Measurements from ENCODE around the gene CAMK2A.

Gene CAMK2A

DNA sequence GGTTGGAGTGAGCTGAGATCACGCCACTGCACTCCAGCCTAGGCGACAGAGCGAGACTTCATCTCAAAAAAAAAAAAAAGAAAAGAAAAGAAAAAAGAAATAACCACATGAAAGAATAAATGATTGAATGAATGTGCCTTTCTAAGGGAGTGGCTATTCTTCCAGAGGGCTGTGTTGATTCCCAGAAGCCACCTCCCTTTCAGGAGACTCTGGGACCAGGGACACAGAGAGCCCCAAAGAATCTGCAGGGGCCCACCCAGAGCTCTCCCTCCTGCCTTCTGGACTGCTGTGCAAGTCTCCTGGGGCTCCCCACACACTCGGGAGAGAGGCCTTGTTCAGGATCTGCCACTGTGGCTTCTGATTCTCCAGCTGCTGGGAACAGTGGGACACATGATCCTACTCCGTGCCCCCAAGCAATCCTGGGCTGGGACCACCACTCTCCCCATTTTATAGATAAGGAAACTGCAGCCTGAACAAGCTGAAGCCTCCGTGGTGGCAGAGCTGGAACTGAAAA is 23.6 kb downstream of the CAMK2A start:
- DNase-seq (ENCODE audit: low read depth), result no peak
- H3K4me3 ChIP-seq (ENCODE audit: low read depth, low read length), result no peak overlapping the region
- in situ Hi-C loops (cut with HindIII; ENCODE audit: low sequenced_read_pairs), result no loop called here
- TF ChIP-seq, protein P1, sequence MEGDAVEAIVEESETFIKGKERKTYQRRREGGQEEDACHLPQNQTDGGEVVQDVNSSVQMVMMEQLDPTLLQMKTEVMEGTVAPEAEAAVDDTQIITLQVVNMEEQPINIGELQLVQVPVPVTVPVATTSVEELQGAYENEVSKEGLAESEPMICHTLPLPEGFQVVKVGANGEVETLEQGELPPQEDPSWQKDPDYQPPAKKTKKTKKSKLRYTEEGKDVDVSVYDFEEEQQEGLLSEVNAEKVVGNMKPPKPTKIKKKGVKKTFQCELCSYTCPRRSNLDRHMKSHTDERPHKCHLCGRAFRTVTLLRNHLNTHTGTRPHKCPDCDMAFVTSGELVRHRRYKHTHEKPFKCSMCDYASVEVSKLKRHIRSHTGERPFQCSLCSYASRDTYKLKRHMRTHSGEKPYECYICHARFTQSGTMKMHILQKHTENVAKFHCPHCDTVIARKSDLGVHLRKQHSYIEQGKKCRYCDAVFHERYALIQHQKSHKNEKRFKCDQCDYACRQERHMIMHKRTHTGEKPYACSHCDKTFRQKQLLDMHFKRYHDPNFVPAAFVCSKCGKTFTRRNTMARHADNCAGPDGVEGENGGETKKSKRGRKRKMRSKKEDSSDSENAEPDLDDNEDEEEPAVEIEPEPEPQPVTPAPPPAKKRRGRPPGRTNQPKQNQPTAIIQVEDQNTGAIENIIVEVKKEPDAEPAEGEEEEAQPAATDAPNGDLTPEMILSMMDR (IDR thresholded peaks at IDR 0.05; ENCODE audit: low read depth, low read length, missing control alignments), result no peak

DNA sequence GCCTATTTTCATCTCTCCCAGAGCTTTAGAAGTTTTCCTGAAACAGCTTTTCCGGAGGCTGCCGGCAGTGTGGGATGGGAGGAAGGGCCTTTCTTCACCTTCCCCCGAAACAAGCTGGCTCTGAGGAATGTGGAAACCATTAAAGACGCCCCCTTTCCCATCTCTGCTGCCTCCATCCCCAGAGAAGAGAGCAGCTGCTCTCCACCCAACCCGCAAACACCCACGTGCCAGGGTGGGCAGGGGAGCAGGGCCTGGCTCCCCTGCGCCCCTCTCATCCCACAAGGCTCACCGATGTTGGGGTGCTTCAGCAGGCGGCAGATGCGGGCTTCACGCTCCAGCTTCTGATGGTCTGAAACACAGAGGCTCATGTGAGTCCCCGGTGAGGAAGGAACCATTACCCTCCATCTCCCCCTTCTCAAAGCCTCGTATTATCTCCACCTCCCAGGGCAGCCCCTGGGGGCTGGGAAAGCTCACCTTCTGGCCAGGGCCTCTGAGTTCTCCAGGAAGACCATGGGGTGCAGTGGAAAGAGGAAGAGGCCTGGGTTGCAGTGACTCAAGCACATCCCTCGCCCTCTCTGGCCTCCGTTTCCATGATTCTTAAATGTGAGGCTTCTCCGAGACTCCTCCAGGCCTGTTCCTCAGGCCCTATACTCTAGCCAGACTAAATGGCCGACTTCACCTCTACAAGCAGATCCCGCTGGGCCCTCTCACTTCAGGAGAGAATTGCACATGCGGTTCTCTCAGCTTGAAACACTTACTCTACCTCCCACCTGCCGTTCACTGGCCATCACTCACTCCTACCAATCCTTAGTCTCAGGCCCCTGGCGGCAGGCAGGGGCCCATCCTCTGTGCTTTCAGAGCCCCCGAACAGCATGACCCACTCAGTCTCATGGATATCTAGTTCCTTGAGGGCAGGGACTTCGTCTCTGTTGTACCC is 24.6 kb downstream of the CAMK2A start:
- H3K4me3 ChIP-seq (ENCODE audit: low read depth, low read length), result no peak overlapping the region
- in situ Hi-C loops (cut with HindIII; ENCODE audit: low sequenced_read_pairs), result no loop called here
- TF ChIP-seq, protein P1 (IDR thresholded peaks at IDR 0.05; ENCODE audit: low read depth, low read length, missing control alignments), result no peak
- no peak for DNase-seq (ENCODE audit: low read depth)

DNA sequence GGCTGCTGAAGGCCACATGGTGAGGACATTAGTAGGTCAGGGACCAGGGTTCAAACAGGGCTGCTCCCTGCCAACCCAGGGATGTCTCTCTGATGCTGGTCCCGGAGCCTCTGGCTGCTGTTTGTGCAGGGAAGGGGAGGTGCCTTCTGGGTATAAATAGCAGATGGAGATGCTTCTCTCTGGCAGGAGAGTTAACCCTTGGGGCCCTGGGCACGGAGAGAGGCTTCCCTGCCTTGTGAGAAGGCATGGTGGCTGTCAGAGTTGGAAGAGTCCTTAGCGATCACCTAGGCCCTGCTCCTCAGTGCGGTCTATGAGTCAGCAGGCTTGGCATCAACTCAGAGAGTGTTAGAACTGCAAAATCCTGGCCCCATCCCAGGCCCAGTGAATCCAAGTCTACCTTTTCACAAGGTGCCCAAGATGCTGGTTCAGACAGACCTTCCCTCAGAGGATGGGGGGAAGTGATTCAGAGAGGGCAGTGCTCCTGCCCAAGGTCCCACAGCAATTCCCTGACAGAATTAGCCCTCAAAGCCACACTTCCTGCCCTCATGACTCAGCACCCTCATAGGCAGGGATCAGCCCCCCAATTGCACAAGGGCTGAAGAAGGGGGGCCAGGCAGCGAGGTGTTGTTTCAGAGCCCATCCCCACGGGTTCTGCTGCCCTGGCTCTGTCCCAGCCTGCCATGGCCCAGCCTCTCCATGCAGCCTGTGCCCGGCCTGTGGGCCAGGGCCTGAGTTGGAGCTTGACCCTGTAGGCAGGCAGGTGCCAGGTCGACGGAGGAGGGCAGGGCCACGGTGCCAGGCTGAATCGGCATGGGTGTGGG is 25.6 kb downstream of the CAMK2A start:
- peak; percentile 87 for DNase-seq (ENCODE audit: low read depth)
- no peak overlapping the region for H3K4me3 ChIP-seq (ENCODE audit: low read depth, low read length)
- in situ Hi-C loops (cut with HindIII; ENCODE audit: low sequenced_read_pairs), result no loop called here
- TF ChIP-seq, protein P1 (IDR thresholded peaks at IDR 0.05; ENCODE audit: low read depth, low read length, missing control alignments), result no peak

DNA sequence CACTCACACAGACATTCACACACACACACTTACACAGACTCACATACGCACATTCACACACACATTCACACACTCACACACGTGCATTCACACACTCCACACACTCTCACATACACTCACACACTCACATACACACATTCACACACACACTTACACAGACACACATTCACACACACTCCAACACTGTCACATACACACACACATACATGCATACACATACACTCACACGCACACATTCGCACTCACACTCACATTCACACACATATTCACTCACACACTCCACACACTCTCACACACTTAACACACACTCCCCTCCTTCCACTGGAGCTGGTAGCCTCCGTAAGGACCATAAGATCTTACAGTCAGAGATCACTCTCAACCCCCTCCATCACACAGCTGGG is 26.2 kb downstream of the CAMK2A start:
- no peak overlapping the region for H3K4me3 ChIP-seq (ENCODE audit: low read depth, low read length)
- TF ChIP-seq, protein P1 (IDR thresholded peaks at IDR 0.05; ENCODE audit: low read depth, low read length, missing control alignments), result no peak
- no peak for DNase-seq (ENCODE audit: low read depth)
- in situ Hi-C loops (cut with HindIII; ENCODE audit: low sequenced_read_pairs), result no loop called here

DNA sequence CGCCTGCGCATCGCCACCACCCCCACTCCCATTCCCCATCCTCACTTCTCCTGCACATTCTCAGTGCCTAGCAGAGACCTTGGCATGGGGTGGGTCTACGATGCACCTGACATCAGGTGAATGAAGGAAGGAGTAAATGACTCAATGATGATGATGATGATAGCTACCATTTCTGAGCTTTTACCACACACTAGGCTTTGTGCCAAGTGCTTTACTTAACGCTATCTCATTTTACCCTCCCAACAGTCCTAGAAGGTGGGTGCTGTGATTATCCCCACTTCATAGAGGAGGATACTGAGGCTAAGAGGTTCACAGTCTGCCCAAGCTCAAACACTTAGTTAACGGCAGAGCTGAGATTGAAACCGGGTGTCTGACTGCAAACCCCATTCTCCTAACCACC is 27.1 kb downstream of the CAMK2A start:
- in situ Hi-C loops (cut with HindIII; ENCODE audit: low sequenced_read_pairs), result no loop called here
- no peak for DNase-seq (ENCODE audit: low read depth)
- TF ChIP-seq, protein P1 (IDR thresholded peaks at IDR 0.05; ENCODE audit: low read depth, low read length, missing control alignments), result no peak
- H3K4me3 ChIP-seq (ENCODE audit: low read depth, low read length), result no peak overlapping the region

DNA sequence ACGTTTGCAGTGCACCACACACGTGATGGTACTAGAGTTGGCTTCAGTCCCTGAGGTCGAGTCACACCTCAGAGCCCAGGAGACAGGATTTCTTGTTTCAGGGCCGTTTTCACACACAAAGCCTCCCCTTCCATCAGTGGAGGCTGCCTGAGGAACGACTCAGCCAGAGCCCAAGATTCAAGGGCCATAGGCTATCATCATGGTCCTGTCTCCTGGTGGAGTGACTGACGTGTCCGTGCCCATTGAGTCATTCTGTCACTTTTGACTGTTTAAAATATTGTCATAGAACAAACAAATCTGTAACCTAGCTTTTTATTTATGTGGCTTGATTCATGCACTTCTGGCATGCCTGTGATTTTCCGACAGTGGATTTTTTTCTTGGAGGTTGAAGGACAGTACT is 28.3 kb downstream of the CAMK2A start:
- in situ Hi-C loops (cut with HindIII; ENCODE audit: low sequenced_read_pairs), result no loop called here
- H3K4me3 ChIP-seq (ENCODE audit: low read depth, low read length), result no peak overlapping the region
- DNase-seq (ENCODE audit: low read depth), result no peak
- TF ChIP-seq, protein P1 (IDR thresholded peaks at IDR 0.05; ENCODE audit: low read depth, low read length, missing control alignments), result no peak

All from astrocyte of the cerebellum (primary cell).